Naive thymus-derived CD4-positive, alpha-beta T cell (primary cell): Measurements from ENCODE around the gene ATXN7L2. TPM values are rescaled to one million over a fixed set of nuclear protein-coding genes. Genes with fewer than 3 reads are reported as not detected.

Experiments used
- ATAC-seq: fragments of 150-1000 bp; cut with Tn5 transposase; 2 replicates; pipeline ENCODE4 v1.10.0; 2021; ENCODE audit warnings: mild to moderate bottlenecking, moderate library complexity
- CTCF ChIA-PET: fragments of 350-600 bp; sonication (Branson Sonifier 250); formaldehyde crosslinking; loops from one replicate; lab custom pipeline; 2021; ENCODE audit warnings: antibody characterized with exemption; lab: Charles Lee
- POLR2A ChIA-PET: fragments of 350-600 bp; sonication (Branson Sonifier 250); formaldehyde crosslinking; loops from one replicate; lab custom pipeline; 2021; ENCODE audit warnings: antibody characterized with exemption, inconsistent platforms; lab: Charles Lee
- DNase-seq, 9 donors: peaks; one replicate each; pipeline versions ENCODE4 v3.0.0 to v3.0.0-alpha.2; 2020 to 2022; ENCODE audit warnings: mixed read lengths in 1 of 9
- H3K27ac ChIP-seq: one replicate; pipeline ENCODE4 v1.7.0; 2013; ENCODE audit warnings: mild to moderate bottlenecking, low read depth, low read length, moderate library complexity
- H3K27me3 ChIP-seq, 2 donors: one replicate each; pipeline ENCODE4 v1.7.0; 2013; ENCODE audit warnings: low read length in 2 of 2, mild to moderate bottlenecking in 2 of 2, moderate library complexity in 2 of 2; ENCODE audit not compliant: control insufficient read depth in 2 of 2, insufficient read depth in 2 of 2
- H3K36me3 ChIP-seq, 3 experiments: 1 replicate in 2 of 3; 2 replicates in 1 of 3; pipeline ENCODE4 v1.7.0; 2013; ENCODE audit warnings: low read length in 3 of 3, mild to moderate bottlenecking in 3 of 3, moderate library complexity in 1 of 3; ENCODE audit not compliant: insufficient read depth in 3 of 3, control insufficient read depth in 2 of 3
- H3K4me1 ChIP-seq, 2 donors: one replicate each; pipeline ENCODE4 v1.7.0; 2013; ENCODE audit warnings: low read length in 2 of 2, mild to moderate bottlenecking in 2 of 2, moderate library complexity in 1 of 2; ENCODE audit not compliant: control insufficient read depth in 2 of 2, insufficient read depth in 2 of 2
- H3K4me3 ChIP-seq: 2 replicates; pipeline ENCODE4 v1.7.0; 2013; ENCODE audit warnings: mild to moderate bottlenecking, low read length
- H3K9me3 ChIP-seq, 3 experiments: 1 replicate in 2 of 3; 2 replicates in 1 of 3; pipeline ENCODE4 v1.7.0; 2013; ENCODE audit warnings: low read length in 3 of 3; ENCODE audit not compliant: control insufficient read depth in 2 of 3
- H3K27ac Mint-ChIP-seq, 9 donors: one replicate each; pipeline ENCODE4 v1.8.0; 2020 to 2022; ENCODE audit warnings: mixed read lengths in 9 of 9, mild to moderate bottlenecking in 8 of 9, moderate library complexity in 5 of 9, inconsistent platforms in 2 of 9
- H3K27me3 Mint-ChIP-seq, 5 donors: one replicate each; pipeline ENCODE4 v1.8.0; 2021 to 2022; ENCODE audit warnings: mixed read lengths in 5 of 5, mild to moderate bottlenecking in 1 of 5
- H3K36me3 Mint-ChIP-seq, 5 donors: one replicate each; pipeline ENCODE4 v1.8.0; 2020 to 2022; ENCODE audit warnings: mixed read lengths in 5 of 5, mild to moderate bottlenecking in 3 of 5, inconsistent platforms in 1 of 5
- H3K4me1 Mint-ChIP-seq, 7 donors: one replicate each; pipeline ENCODE4 v1.8.0; 2020 to 2022; ENCODE audit warnings: mixed read lengths in 7 of 7, mild to moderate bottlenecking in 3 of 7, inconsistent platforms in 1 of 7
- H3K4me3 Mint-ChIP-seq, 10 donors: one replicate each; pipeline ENCODE4 v1.8.0; 2020 to 2022; ENCODE audit warnings: mild to moderate bottlenecking in 10 of 10, mixed read lengths in 10 of 10, moderate library complexity in 6 of 10, inconsistent platforms in 2 of 10
- H3K9me3 Mint-ChIP-seq, 11 donors: one replicate each; pipeline ENCODE4 v1.8.0; 2020 to 2022; ENCODE audit warnings: mixed read lengths in 11 of 11, mild to moderate bottlenecking in 4 of 11, inconsistent platforms in 1 of 11, moderate library complexity in 1 of 11
- intact Hi-C, 2 donors: fragments of 100-400 bp; cut with micrococcal nuclease; formaldehyde crosslinking; loops; one replicate each; pipeline ENCODE4 v1.15.1; 2023
- polyA plus RNA-seq, 2 donors: library from polyadenylated mRNA; unstranded; fragments of 300-500 nt; fragmentation: Illumina TruSeq; gene quantifications; one replicate each; pipeline ENCODE4 v1.2.3, GENCODE V29; 2021
- total RNA-seq, 6 experiments: library from RNA in 5 of 6; stranded (reverse) in 5 of 6; gene quantifications; 1 replicate in 5 of 6; 2 replicates in 1 of 6; pipeline ENCODE4 v1.2.3 and lab custom pipeline; 2021 to 2026

Gene ATXN7L2
- total and polyA plus RNA-seq, 7 experiments from 2014 or later = 4.9 to 15.2 (median 11.7) TPM

DNA sequence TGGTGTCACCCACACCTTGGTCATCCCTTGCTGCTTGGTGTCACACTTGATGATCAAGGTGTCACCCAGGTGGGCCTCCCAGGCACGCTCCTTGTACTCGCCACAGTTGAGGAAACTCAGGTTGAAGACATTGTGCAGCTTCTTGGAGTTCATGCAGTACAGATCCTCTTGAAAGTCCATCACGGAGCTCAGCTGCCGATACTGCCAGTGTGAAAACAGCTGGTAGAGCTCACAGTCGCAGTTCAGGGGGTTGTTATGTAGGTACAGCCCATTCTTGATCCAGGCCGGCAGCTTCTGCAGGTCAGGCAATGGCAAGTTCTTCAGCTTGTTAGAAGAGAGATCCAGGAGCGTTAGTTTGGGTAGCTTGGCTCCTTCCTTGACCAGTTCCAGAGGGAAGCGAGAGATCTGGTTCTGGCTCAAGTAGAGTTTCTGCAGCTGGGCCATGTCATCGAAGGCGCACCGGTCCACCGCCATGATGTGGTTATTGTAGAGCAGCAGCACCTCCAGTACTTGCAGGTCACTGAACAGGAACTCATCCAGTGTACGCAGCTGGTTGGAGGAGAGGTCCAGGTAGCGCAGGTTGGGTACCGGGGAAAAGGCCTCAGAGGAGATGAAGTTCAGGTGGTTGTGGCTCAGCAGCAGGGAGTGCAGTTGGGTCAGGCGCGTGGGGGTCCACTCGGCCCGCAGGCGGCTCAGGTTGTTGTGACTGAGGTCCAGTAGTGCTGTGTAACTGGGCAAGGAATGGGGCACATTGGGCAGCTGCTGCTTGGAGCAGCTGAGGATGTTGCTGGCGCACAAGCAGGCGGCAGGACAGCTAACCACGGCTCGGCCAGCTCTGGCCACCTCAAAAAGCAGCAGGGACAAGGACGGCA lies 24.5 kb downstream of the ATXN7L2 start:
- H3K27me3 ChIP-seq = no peaks in the 10 kb centered on the region
- Mint-ChIP-seq H3K36me3 (peaks cover 7 to 40% (median 26%) of the 10 kb centered on the region in 5 donors), H3K9me3 (peaks cover 0 to 41% (median 5%) of the 10 kb centered on the region in 11 donors), H3K4me1 (peaks cover 45 to 82% (median 77%) of the 10 kb centered on the region in 7 donors), H3K27me3 (peaks cover 0 to 44% (median 0%) of the 10 kb centered on the region in 5 donors), H3K27ac (peak overlapping the region in 8 of 9 donors; percentile 88 to 99 (median 96)), H3K4me3 (peak overlapping the region; percentile 84 to 95 (median 92))
- peaks cover 0 to 19% (median 0%) of the 10 kb centered on the region in 3 experiments for H3K9me3 ChIP-seq
- intact Hi-C loops = loop anchor here in 1 of 2 donors (10.0 kb wide), 1 partner anchor 543 kb away; the partner anchor contains the start of gene CLCC1
- peaks cover 0 to 30% (median 0%) of the 10 kb centered on the region in 3 experiments for H3K36me3 ChIP-seq
- peak overlapping the region; percentile 75 for H3K4me3 ChIP-seq
- H3K4me1 ChIP-seq = peaks cover 29 to 59% of the 10 kb centered on the region in 2 donors
- ATAC-seq (no peak), DNase-seq (no peak)
- CTCF ChIA-PET = interaction anchor here (0.5 to 32.6 kb wide), 4 partner anchors 15 to 501 kb away, joined by 3 to 1240 read pairs (median 210); partner anchors contain the start of genes ATXN7L2, CYB561D1 and GPR61
- peak overlapping the region; percentile 81 for H3K27ac ChIP-seq
- POLR2A ChIA-PET = interaction anchor here (1.2 to 29.8 kb wide), 3 partner anchors 14 to 522 kb away, joined by 4 to 520 read pairs (median 478); partner anchors contain the start of genes ATXN7L2 and CYB561D1

DNA sequence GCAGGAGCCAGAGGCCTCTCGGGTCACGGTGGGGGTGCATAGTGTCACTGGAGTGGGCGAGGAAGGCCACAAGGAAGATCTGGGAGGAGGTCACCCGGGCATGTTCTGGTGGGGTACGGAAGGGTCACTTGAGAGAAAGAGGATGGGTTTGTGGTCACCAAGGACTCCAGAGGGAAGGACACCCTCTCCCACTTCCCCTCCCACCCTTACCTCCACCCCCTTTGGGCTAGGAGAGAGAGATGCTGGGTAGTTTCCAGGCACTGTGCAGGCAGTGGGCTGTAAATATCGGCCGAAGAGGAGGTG lies 25.1 kb downstream of the ATXN7L2 start:
- CTCF ChIA-PET = interaction anchor here (1.2 to 32.6 kb wide), 4 partner anchors 16 to 232 kb away, joined by 3 to 1240 read pairs (median 210); partner anchors contain the start of genes ATXN7L2, CYB561D1 and GPR61
- peaks cover 7 to 40% (median 24%) of the 10 kb centered on the region in 5 donors for H3K36me3 Mint-ChIP-seq
- POLR2A ChIA-PET = interaction anchor here (1.4 to 29.8 kb wide), 3 partner anchors 15 to 39 kb away, joined by 4 to 520 read pairs (median 478); partner anchors contain the start of genes ATXN7L2, CYB561D1 and GNAI3
- peaks cover 0 to 47% (median 0%) of the 10 kb centered on the region in 5 donors for H3K27me3 Mint-ChIP-seq
- H3K4me1 Mint-ChIP-seq = peaks cover 41 to 81% (median 74%) of the 10 kb centered on the region in 7 donors
- Histone ChIP-seq H3K4me1 (peaks cover 27 to 59% of the 10 kb centered on the region in 2 donors), H3K36me3 (peaks cover 0 to 30% (median 0%) of the 10 kb centered on the region in 3 experiments), H3K9me3 (peaks cover 0 to 19% (median 0%) of the 10 kb centered on the region in 3 experiments), H3K4me3 (peak overlapping the region; percentile 75), H3K27me3 (no peaks in the 10 kb centered on the region), H3K27ac (peak overlapping the region; percentile 81)
- intact Hi-C loops = loop anchor here in 1 of 2 donors (1.0 to 10.0 kb wide), 3 partner anchors 15 to 544 kb away; partner anchors contain the start of genes ATXN7L2, CLCC1 and CYB561D1
- peak overlapping the region; percentile 84 to 95 (median 92) for H3K4me3 Mint-ChIP-seq
- no peak for DNase-seq
- H3K9me3 Mint-ChIP-seq = peaks cover 0 to 41% (median 5%) of the 10 kb centered on the region in 11 donors
- peak; percentile 1 for ATAC-seq
- peak overlapping the region in 8 of 9 donors; percentile 88 to 99 (median 96) for H3K27ac Mint-ChIP-seq

DNA sequence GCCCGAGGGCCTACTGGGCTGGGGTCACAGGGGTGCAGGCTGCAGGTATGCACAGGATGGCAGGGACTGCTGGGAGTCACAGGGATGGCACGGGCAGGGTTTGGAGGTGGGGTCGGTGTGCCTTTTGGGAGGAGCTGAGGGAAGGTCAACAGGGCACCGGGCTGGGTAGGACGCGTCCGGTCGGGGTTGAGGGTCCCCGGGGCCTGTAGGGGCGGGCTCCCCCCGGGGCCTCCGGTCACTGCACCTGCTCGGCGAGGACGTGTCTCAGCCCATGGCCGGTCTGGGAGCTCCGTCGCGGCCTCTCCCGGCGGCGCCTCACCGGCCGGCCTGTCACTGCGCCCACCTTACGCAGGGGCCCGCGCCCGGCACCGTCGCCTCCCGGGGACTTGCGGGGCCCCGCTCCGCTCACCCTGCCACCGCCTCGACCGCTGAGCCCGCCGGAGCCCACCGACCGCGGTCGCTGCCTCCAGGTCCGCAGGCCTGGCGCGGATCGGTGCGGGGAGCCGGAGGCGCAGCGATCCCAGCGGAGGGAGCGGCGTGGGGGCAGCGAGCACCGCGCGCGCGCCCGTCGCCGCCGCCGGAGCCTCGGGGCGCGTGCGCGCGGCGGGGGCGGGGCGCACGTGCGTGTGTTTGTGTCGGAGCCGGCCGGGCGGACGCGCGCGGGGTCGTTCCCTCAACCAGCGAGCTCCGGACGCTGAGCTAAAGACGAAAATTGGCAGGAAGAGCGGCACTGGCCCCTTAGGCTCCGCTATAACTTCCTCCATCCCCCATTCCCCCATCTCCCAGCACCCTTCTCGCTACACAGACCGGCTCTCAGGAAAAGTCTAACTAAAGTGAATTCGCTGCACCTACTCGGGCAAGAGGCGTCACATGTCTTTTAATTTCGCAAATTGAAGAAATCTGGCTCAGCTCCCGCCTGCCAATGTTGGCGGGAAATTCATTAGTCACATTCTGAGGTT lies 25.8 kb downstream of the ATXN7L2 start, which contains the start of gene AMIGO1:
AMIGO1 (minus strand) TSS at position 552 of the 959 bp plus-strand sequence. CDS start 815 bp downstream, outside the sequence.
- peak; percentile 61 to 76 (median 71) for DNase-seq
- H3K27me3 Mint-ChIP-seq = peaks cover 0 to 47% (median 0%) of the 10 kb centered on the region in 5 donors
- H3K4me3 Mint-ChIP-seq = peak within 1 kb of the TSS; percentile 91 to 97 (median 96)
- peak within 1 kb of the TSS in 8 of 9 donors; percentile 94 to 99 (median 98) for H3K27ac Mint-ChIP-seq
- H3K4me3 ChIP-seq = peak within 1 kb of the TSS; percentile 75
- peaks cover 0 to 41% (median 5%) of the 10 kb centered on the region in 11 donors for H3K9me3 Mint-ChIP-seq
- H3K36me3 Mint-ChIP-seq = peaks cover 4 to 39% (median 22%) of the 10 kb centered on the region in 5 donors
- no peaks in the 10 kb centered on the region for H3K27me3 ChIP-seq
- peaks cover 37 to 75% (median 68%) of the 10 kb centered on the region in 7 donors for H3K4me1 Mint-ChIP-seq
- peaks cover 22 to 58% of the 10 kb centered on the region in 2 donors for H3K4me1 ChIP-seq
- ChIA-PET CTCF (interaction anchor here (1.2 to 32.6 kb wide), 4 partner anchors 16 to 232 kb away, joined by 3 to 1240 read pairs (median 210); partner anchors contain the start of genes ATXN7L2, CYB561D1 and GPR61), POLR2A (interaction anchor here (0.9 to 29.8 kb wide), 5 partner anchors 9 to 39 kb away, joined by 3 to 520 read pairs (median 4); partner anchors contain the start of genes ATXN7L2, CYB561D1 and GNAI3)
- peak within 1 kb of the TSS; percentile 81 for H3K27ac ChIP-seq
- peaks cover 0 to 30% (median 0%) of the 10 kb centered on the region in 3 experiments for H3K36me3 ChIP-seq
- H3K9me3 ChIP-seq = peaks cover 0 to 19% (median 0%) of the 10 kb centered on the region in 3 experiments
- intact Hi-C loops = loop anchor here (1.0 to 10.0 kb wide), 4 partner anchors 7 to 545 kb away; partner anchors contain the start of genes ATXN7L2 (in 1 of the 2), CLCC1 (in 1 of the 2) and CYB561D1 (in 1 of the 2)
- ATAC-seq = peak; percentile 88

GRCh38 chr1:109513110-109513710 lies 29.5 kb downstream of the ATXN7L2 start:
- peaks cover 0 to 4% (median 0%) of the 10 kb centered on the region in 3 experiments for H3K36me3 ChIP-seq
- H3K9me3 ChIP-seq = no peaks in the 10 kb centered on the region
- no peaks in the 10 kb centered on the region for H3K27me3 ChIP-seq
- H3K27ac Mint-ChIP-seq = peak overlapping the region in 2 of 9 donors; percentile 31 to 51
- no peak overlapping the region for H3K4me3 Mint-ChIP-seq
- peaks cover 13 to 29% of the 10 kb centered on the region in 2 donors for H3K4me1 ChIP-seq
- peaks cover 0 to 50% (median 0%) of the 10 kb centered on the region in 5 donors for H3K27me3 Mint-ChIP-seq
- peaks cover 3 to 5% (median 4%) of the 10 kb centered on the region in 5 donors for H3K36me3 Mint-ChIP-seq
- no peak overlapping the region for H3K4me3 ChIP-seq
- POLR2A ChIA-PET = interaction anchor here (0.9 to 29.8 kb wide), 4 partner anchors 17 to 87 kb away, joined by 3 to 478 read pairs (median 6); partner anchors contain the start of genes ATXN7L2, CYB561D1 and PSMA5
- DNase-seq (no peak), ATAC-seq (no peak)
- CTCF ChIA-PET = interaction anchor here (0.6 to 32.6 kb wide), 3 partner anchors 20 to 1001 kb away, joined by 3 to 1240 read pairs (median 417); partner anchors contain the start of genes ATXN7L2, CYB561D1 and GPR61
- H3K27ac ChIP-seq = no peak overlapping the region
- H3K4me1 Mint-ChIP-seq = peaks cover 19 to 45% (median 33%) of the 10 kb centered on the region in 7 donors
- H3K9me3 Mint-ChIP-seq = peaks cover 0 to 10% (median under 1%) of the 10 kb centered on the region in 11 donors
- intact Hi-C loops = no loop called here

GRCh38 chr1:109514846-109515245 lies 31.1 kb downstream of the ATXN7L2 start:
- Histone ChIP-seq H3K27ac (no peak overlapping the region), H3K9me3 (no peaks in the 10 kb centered on the region), H3K27me3 (no peaks in the 10 kb centered on the region), H3K4me1 (peaks cover 6 to 20% of the 10 kb centered on the region in 2 donors), H3K4me3 (no peak overlapping the region), H3K36me3 (no peaks in the 10 kb centered on the region)
- peaks cover 0 to 2% (median 0%) of the 10 kb centered on the region in 5 donors for H3K36me3 Mint-ChIP-seq
- H3K27me3 Mint-ChIP-seq = peaks cover 0 to 38% (median 0%) of the 10 kb centered on the region in 5 donors
- H3K9me3 Mint-ChIP-seq = peaks cover 0 to 2% (median 0%) of the 10 kb centered on the region in 11 donors
- peaks cover 8 to 33% (median 24%) of the 10 kb centered on the region in 7 donors for H3K4me1 Mint-ChIP-seq
- H3K27ac Mint-ChIP-seq = no peak overlapping the region
- no peak for DNase-seq
- ATAC-seq = no peak
- ChIA-PET CTCF (interaction anchor here (0.7 to 25.5 kb wide), 4 partner anchors 17 to 470 kb away, joined by 3 to 417 read pairs (median 16); partner anchors contain the start of genes AHCYL1, ATXN7L2 and CYB561D1), POLR2A (interaction anchor here (2.0 to 29.8 kb wide), 3 partner anchors 14 to 21 kb away, joined by 8 to 478 read pairs (median 12); partner anchors contain the start of genes ATXN7L2 and CYB561D1)
- intact Hi-C loops = no loop called here
- H3K4me3 Mint-ChIP-seq = no peak overlapping the region
